Measurements from ENCODE around the gene HMCN2. TPM values are rescaled to one million over a fixed set of nuclear protein-coding genes. Genes with fewer than 3 reads are reported as not detected.

Gene HMCN2
- total and polyA plus RNA-seq, 2 donors (not counting 1 experiment from before 2014, with no cell fraction given): 0.01 TPM; not detected in 1

GRCh38 chr9:130437011-130437789 is 171.6 kb downstream of the HMCN2 start:
- intact Hi-C loops (cut with micrococcal nuclease): no loop called here
- ChIA-PET CTCF (no interaction called here), POLR2A (no interaction called here)
- DNase-seq: no peak
- no peak for ATAC-seq (ENCODE audit: low read depth)
- H3K27me3 ChIP-seq (replicated peaks in 1 of 4; ENCODE audit: control extremely low read depth in 1 of 4, control insufficient read depth in 3 of 4, insufficient read depth in 4 of 4, low read length in 3 of 4): peaks cover 0 to 23% (median 3%) of the 10 kb centered on the region in 4 experiments
- Mint-ChIP-seq H3K9me3 (ENCODE audit: insufficient read depth) (peaks cover 2% of the 10 kb centered on the region), H3K27ac (no peak overlapping the region), H3K27me3 (peaks cover 35% of the 10 kb centered on the region), H3K4me1 (peaks cover 5% of the 10 kb centered on the region), H3K4me3 (no peak overlapping the region)
- peaks cover 0 to 7% of the 10 kb centered on the region in 2 donors for H3K4me1 ChIP-seq (ENCODE audit: control insufficient read depth in 2 of 2, insufficient read depth in 2 of 2, low read length in 2 of 2)
- no peaks in the 10 kb centered on the region for H4K20me1 ChIP-seq (ENCODE audit: control insufficient read depth, insufficient read depth, low read length, poor library complexity, severe bottlenecking)
- no peak overlapping the region for H3K4me2 ChIP-seq (replicated peaks; ENCODE audit: low read depth, low read length, poor library complexity, severe bottlenecking)
- 81% methylated on average over 4 of the region's 15 CpGs for WGBS (ENCODE audit: insufficient coverage)
- no peak overlapping the region for H2AFZ ChIP-seq (ENCODE audit: insufficient read depth, low read depth, low read length, poor library complexity, severe bottlenecking)
- no peaks in the 10 kb centered on the region for H3K79me2 ChIP-seq (ENCODE audit: control insufficient read depth, insufficient read depth, low read length)
- peaks cover 0 to 22% (median 9%) of the 10 kb centered on the region in 3 donors for H3K9me3 ChIP-seq (ENCODE audit: control extremely low read depth in 1 of 3, control insufficient read depth in 2 of 3, insufficient read depth in 1 of 3, low read length in 2 of 3)
- H3K36me3 ChIP-seq (replicated peaks in 1 of 2; ENCODE audit: control extremely low read depth in 1 of 2, control insufficient read depth in 1 of 2, extremely low read depth in 1 of 2, insufficient read depth in 2 of 2, low read length in 1 of 2): no peaks in the 10 kb centered on the region
- no peak overlapping the region for H3K27ac ChIP-seq (ENCODE audit: low read length in 2 of 2)
- H3K9ac ChIP-seq (ENCODE audit: low read length): no peak overlapping the region
- no peak overlapping the region for H3K4me3 ChIP-seq (ENCODE audit: control extremely low read depth in 1 of 5, extremely low read depth in 1 of 5, insufficient read depth in 1 of 5, low read depth in 2 of 5, low read length in 4 of 5)
- no peak for TF ChIP-seq EZH2 (IDR thresholded peaks at IDR 0.05; ENCODE audit: borderline replicate concordance, insufficient read depth, low read depth, low read length, poor library complexity, severe bottlenecking)
- TF ChIP-seq, protein P1, sequence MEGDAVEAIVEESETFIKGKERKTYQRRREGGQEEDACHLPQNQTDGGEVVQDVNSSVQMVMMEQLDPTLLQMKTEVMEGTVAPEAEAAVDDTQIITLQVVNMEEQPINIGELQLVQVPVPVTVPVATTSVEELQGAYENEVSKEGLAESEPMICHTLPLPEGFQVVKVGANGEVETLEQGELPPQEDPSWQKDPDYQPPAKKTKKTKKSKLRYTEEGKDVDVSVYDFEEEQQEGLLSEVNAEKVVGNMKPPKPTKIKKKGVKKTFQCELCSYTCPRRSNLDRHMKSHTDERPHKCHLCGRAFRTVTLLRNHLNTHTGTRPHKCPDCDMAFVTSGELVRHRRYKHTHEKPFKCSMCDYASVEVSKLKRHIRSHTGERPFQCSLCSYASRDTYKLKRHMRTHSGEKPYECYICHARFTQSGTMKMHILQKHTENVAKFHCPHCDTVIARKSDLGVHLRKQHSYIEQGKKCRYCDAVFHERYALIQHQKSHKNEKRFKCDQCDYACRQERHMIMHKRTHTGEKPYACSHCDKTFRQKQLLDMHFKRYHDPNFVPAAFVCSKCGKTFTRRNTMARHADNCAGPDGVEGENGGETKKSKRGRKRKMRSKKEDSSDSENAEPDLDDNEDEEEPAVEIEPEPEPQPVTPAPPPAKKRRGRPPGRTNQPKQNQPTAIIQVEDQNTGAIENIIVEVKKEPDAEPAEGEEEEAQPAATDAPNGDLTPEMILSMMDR (IDR thresholded peaks at IDR 0.05): no peak

GRCh38 chr9:130438382-130438981 is 172.9 kb downstream of the HMCN2 start:
- CTCF ChIA-PET: no interaction called here

More at GRCh38 chr9:130438382-130438981, 172.9 kb downstream of the HMCN2 start:
- Mint-ChIP-seq H3K4me1 (peaks cover 2% of the 10 kb centered on the region), H3K4me3 (no peak overlapping the region), H3K27me3 (peaks cover 35% of the 10 kb centered on the region), H3K27ac (no peak overlapping the region), H3K9me3 (ENCODE audit: insufficient read depth) (peaks cover 2% of the 10 kb centered on the region)
- H3K9me3 ChIP-seq (ENCODE audit: control extremely low read depth in 1 of 3, control insufficient read depth in 2 of 3, insufficient read depth in 1 of 3, low read length in 2 of 3): peaks cover 0 to 23% (median 9%) of the 10 kb centered on the region in 3 donors
- intact Hi-C loops (cut with micrococcal nuclease): no loop called here
- H3K27me3 ChIP-seq (replicated peaks in 1 of 4; ENCODE audit: control extremely low read depth in 1 of 4, control insufficient read depth in 3 of 4, insufficient read depth in 4 of 4, low read length in 3 of 4): peaks cover 0 to 19% (median 5%) of the 10 kb centered on the region in 4 experiments
- H3K36me3 ChIP-seq (replicated peaks in 1 of 2; ENCODE audit: control extremely low read depth in 1 of 2, control insufficient read depth in 1 of 2, extremely low read depth in 1 of 2, insufficient read depth in 2 of 2, low read length in 1 of 2): no peaks in the 10 kb centered on the region
- H3K4me2 ChIP-seq (replicated peaks; ENCODE audit: low read depth, low read length, poor library complexity, severe bottlenecking): no peak overlapping the region
- ATAC-seq (ENCODE audit: low read depth) (no peak), DNase-seq (no peak)
- H3K4me3 ChIP-seq (ENCODE audit: control extremely low read depth in 1 of 5, extremely low read depth in 1 of 5, insufficient read depth in 1 of 5, low read depth in 2 of 5, low read length in 4 of 5): no peak overlapping the region
- H3K9ac ChIP-seq (ENCODE audit: low read length): no peak overlapping the region
- no peaks in the 10 kb centered on the region for H4K20me1 ChIP-seq (ENCODE audit: control insufficient read depth, insufficient read depth, low read length, poor library complexity, severe bottlenecking)
- H3K27ac ChIP-seq (ENCODE audit: low read length in 2 of 2): no peak overlapping the region
- no peak for TF ChIP-seq EZH2 (IDR thresholded peaks at IDR 0.05; ENCODE audit: borderline replicate concordance, insufficient read depth, low read depth, low read length, poor library complexity, severe bottlenecking)
- TF ChIP-seq, protein P1 (IDR thresholded peaks at IDR 0.05): no peak
- POLR2A ChIA-PET: interaction anchor here (0.7 kb wide), 1 partner anchor 97 kb away, joined by 4 read pairs; no protein-coding TSS in a partner anchor
- no peaks in the 10 kb centered on the region for H3K79me2 ChIP-seq (ENCODE audit: control insufficient read depth, insufficient read depth, low read length)
- H3K4me1 ChIP-seq (ENCODE audit: control insufficient read depth in 2 of 2, insufficient read depth in 2 of 2, low read length in 2 of 2): no peaks in the 10 kb centered on the region
- no peak overlapping the region for H2AFZ ChIP-seq (ENCODE audit: insufficient read depth, low read depth, low read length, poor library complexity, severe bottlenecking)
- WGBS (ENCODE audit: insufficient coverage): 78% methylated on average over 6 of the region's 6 CpGs
